A673 (cell line): Measurements from ENCODE around the gene EIF2AK2. TPM values are rescaled to one million over a fixed set of nuclear protein-coding genes. Genes with fewer than 3 reads are reported as not detected.

ENCODE experiments used
- BruUV-seq: library from RNA; stranded (reverse); fragments of 400-500 nt; replicated peaks from 2 replicates; lab custom pipeline; 2021; lab: Mats Ljungman, UMichigan
- CTCF ChIA-PET: fragments of 300-600 bp; sonication (Branson Sonifier 250); formaldehyde crosslinking; loops from one replicate; lab custom pipeline; 2022; ENCODE audit warnings: antibody characterized with exemption; lab: Charles Lee
- POLR2A ChIA-PET: fragments of 300-600 bp; sonication (Branson Sonifier 250); formaldehyde crosslinking; loops from one replicate; lab custom pipeline; 2022; ENCODE audit warnings: antibody characterized with exemption; ENCODE audit not compliant: low non-redundant PET; lab: Charles Lee
- DNase-seq: peaks from one replicate; pipeline ENCODE4 v3.0.0-alpha.2; 2015; ENCODE audit warnings: low spot score
- H3K27ac ChIP-seq: fragments of 200-600 bp; sonication (generic); 2 replicates; pipeline ENCODE4 v1.5.1; 2016; ENCODE audit warnings: mixed run types, low read depth, mild to moderate bottlenecking, mixed read lengths, antibody characterized with exemption, low read length; ENCODE audit not compliant: poor library complexity, severe bottlenecking
- H3K27me3 ChIP-seq: fragments of 200-600 bp; sonication (generic); replicated peaks from 2 replicates; pipeline ENCODE4 v1.6.1; 2017; ENCODE audit warnings: mixed run types, low read depth, mild to moderate bottlenecking, mixed read lengths, antibody characterized with exemption, low read length; ENCODE audit not compliant: insufficient read depth, poor library complexity
- H3K36me3 ChIP-seq: fragments of 200-600 bp; sonication (generic); 2 replicates; pipeline ENCODE4 v1.6.1; 2016; ENCODE audit warnings: mixed run types, mild to moderate bottlenecking, mixed read lengths, antibody characterized with exemption, low read length; ENCODE audit not compliant: insufficient read depth, poor library complexity, severe bottlenecking
- H3K4me1 ChIP-seq: fragments of 200-600 bp; sonication (generic); 2 replicates; pipeline ENCODE4 v1.6.1; 2017; ENCODE audit warnings: mixed run types, mild to moderate bottlenecking, mixed read lengths, antibody characterized with exemption, low read length; ENCODE audit not compliant: insufficient read depth, poor library complexity, severe bottlenecking
- H3K4me3 ChIP-seq: fragments of 200-600 bp; sonication (generic); 2 replicates; pipeline ENCODE4 v1.5.1; 2016; ENCODE audit warnings: low read depth, mixed run types, mild to moderate bottlenecking, mixed read lengths, low read length; ENCODE audit not compliant: poor library complexity, severe bottlenecking
- H3K9me3 ChIP-seq: fragments of 200-600 bp; sonication (generic); 2 replicates; pipeline ENCODE4 v1.6.1; 2016; ENCODE audit warnings: mixed run types, low read depth, mild to moderate bottlenecking, mixed read lengths, antibody characterized with exemption, low read length; ENCODE audit not compliant: poor library complexity, severe bottlenecking
- EZH2 ChIP-seq: fragments of 200-600 bp; sonication (generic); IDR thresholded peaks from 2 replicates; pipeline ENCODE4 v1.6.1; 2017; ENCODE audit warnings: borderline replicate concordance, low read depth, mild to moderate bottlenecking, mixed read lengths, antibody characterized with exemption, low read length; ENCODE audit not compliant: poor library complexity, severe bottlenecking
- intact Hi-C: fragments of 100-400 bp; cut with micrococcal nuclease; formaldehyde crosslinking; loops from one replicate; pipeline ENCODE4 v1.10.0; 2022; ENCODE audit not compliant: unreplicated experiment
- total RNA-seq: library from RNA; stranded (reverse); gene quantifications from 2 replicates; pipeline ENCODE4 v1.2.3, GENCODE V29; 2021
- TF ChIP-seq, protein P1 (sequence below): fragments of 300-800, 200-600 bp; sonication (generic); conservative IDR thresholded peaks from 2 replicates; pipeline ENCODE4 v1.5.1; 2017; ENCODE audit warnings: low read depth, mild to moderate bottlenecking, antibody characterized with exemption, low read length, moderate library complexity, mixed read lengths

EIF2AK2 gene
- total RNA-seq, 1 experiment from 2014 or later, result 64.4 TPM

DNA sequence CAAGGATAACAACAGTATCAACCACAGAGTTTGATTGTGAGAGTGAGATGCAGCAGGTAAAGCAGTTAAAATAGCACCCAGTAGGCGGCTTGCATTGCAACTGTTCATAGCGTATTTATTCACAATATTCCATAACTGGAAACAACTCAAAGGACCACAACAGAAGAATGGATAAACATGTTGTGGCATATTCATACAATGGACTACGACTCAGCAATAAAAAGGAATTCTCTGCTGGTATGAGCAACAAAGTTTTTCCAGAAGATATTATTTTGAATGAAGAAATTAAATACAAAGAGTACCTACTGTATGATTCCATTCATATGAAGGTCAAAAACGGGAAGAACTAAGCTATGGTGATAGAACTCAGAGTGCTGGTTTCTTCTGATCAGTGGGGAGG lies 47.3 kb downstream of the EIF2AK2 start:
- POLR2A ChIA-PET, result no interaction called here
- H3K9me3 ChIP-seq, result no peaks in the 10 kb centered on the region
- no peaks in the 10 kb centered on the region for H3K27me3 ChIP-seq
- TF ChIP-seq, protein P1, sequence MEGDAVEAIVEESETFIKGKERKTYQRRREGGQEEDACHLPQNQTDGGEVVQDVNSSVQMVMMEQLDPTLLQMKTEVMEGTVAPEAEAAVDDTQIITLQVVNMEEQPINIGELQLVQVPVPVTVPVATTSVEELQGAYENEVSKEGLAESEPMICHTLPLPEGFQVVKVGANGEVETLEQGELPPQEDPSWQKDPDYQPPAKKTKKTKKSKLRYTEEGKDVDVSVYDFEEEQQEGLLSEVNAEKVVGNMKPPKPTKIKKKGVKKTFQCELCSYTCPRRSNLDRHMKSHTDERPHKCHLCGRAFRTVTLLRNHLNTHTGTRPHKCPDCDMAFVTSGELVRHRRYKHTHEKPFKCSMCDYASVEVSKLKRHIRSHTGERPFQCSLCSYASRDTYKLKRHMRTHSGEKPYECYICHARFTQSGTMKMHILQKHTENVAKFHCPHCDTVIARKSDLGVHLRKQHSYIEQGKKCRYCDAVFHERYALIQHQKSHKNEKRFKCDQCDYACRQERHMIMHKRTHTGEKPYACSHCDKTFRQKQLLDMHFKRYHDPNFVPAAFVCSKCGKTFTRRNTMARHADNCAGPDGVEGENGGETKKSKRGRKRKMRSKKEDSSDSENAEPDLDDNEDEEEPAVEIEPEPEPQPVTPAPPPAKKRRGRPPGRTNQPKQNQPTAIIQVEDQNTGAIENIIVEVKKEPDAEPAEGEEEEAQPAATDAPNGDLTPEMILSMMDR, result no peak
- TF ChIP-seq EZH2, result no peak
- CTCF ChIA-PET, result no interaction called here
- H3K4me3 ChIP-seq, result no peak overlapping the region
- no peak for DNase-seq
- intact Hi-C loops, result no loop called here
- H3K4me1 ChIP-seq, result no peaks in the 10 kb centered on the region
- no TSS peak for BruUV-seq
- H3K27ac ChIP-seq, result no peak overlapping the region
- peaks cover 18% of the 10 kb centered on the region for H3K36me3 ChIP-seq

DNA sequence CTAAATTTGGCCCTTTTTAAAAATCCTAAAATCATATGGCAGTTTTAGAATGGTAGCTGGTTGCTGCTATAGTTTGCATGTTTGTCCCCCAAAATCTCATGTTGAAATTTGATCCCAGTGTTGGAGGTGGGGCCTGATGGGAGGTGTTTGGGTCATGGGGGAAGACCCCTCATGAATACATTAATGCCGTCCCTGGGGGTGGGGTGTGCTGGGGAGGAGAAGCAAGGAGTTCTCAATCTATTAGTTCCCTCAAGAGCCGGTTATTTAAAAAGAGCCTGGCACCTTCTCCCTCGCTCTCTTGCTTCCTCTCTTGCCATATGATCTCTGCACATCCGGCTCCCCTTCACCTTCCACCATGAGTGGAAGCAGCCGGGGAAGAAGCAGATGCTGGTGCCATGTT lies 51.6 kb downstream of the EIF2AK2 start:
- POLR2A ChIA-PET, result no interaction called here
- TF ChIP-seq, protein P1, result no peak
- no peak for TF ChIP-seq EZH2

DNA sequence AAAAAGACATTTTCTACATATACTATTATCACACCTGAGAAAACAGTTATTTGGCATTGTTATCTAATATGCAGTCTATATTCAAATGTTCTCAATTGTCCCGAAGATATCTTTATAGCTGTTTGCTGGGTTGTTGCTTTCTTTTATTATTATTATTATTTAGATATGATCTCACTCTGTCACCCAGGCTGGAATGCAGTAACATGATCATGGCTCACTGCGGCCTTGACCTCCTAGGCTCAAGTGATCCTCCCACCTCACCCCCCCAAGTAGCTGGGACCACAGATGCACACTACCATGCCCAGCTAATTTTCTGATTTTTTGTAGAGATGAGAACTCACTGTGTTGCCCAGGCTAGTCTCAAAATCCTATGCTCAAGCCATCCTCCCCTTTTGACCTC lies 52.6 kb downstream of the EIF2AK2 start:
- ChIA-PET CTCF (no interaction called here), POLR2A (no interaction called here)
- intact Hi-C loops, result no loop called here
- Histone ChIP-seq H3K27me3 (no peaks in the 10 kb centered on the region), H3K4me1 (no peaks in the 10 kb centered on the region), H3K36me3 (peaks cover 16% of the 10 kb centered on the region), H3K27ac (no peak overlapping the region), H3K4me3 (no peak overlapping the region), H3K9me3 (no peaks in the 10 kb centered on the region)
- BruUV-seq, result no TSS peak
- no peak for TF ChIP-seq EZH2
- TF ChIP-seq, protein P1, result no peak
- DNase-seq, result no peak

More for the DNA sequence above, 51.6 kb downstream of the EIF2AK2 start:
- no peak overlapping the region for H3K4me3 ChIP-seq
- DNase-seq, result no peak
- no peaks in the 10 kb centered on the region for H3K27me3 ChIP-seq
- no peaks in the 10 kb centered on the region for H3K4me1 ChIP-seq
- CTCF ChIA-PET, result no interaction called here
- intact Hi-C loops, result no loop called here
- BruUV-seq, result no TSS peak
- H3K36me3 ChIP-seq, result peaks cover 14% of the 10 kb centered on the region
- no peak overlapping the region for H3K27ac ChIP-seq
- H3K9me3 ChIP-seq, result no peaks in the 10 kb centered on the region
